IMR-90 (cell line): ENCODE measurements around the gene FKBP6. TPM values are rescaled to one million over a fixed set of nuclear protein-coding genes. Genes with fewer than 3 reads are reported as not detected.
"Not testable (repeated sequence)": the region's sequence is repeated elsewhere in the genome, so short reads cannot be mapped to it uniquely, and the experiment has no call there.

Experiments
- ATAC-seq: fragments of 200-7000 bp; cut with Tn5 transposase; 2 replicates; pipeline ENCODE4 v1.9.1; 2020; ENCODE audit warnings: low read depth, mild to moderate bottlenecking, moderate library complexity
- BruUV-seq: library from RNA; stranded (reverse); fragments of 400-500 nt; replicated peaks from 2 replicates; lab custom pipeline; 2021; lab: Mats Ljungman, UMichigan
- CTCF ChIA-PET: fragments of 300-600 bp; formaldehyde crosslinking; extraction: SDS; loops from one replicate; lab custom pipeline; 2021; ENCODE audit warnings: antibody characterized with exemption; lab: Yijun Ruan, JAX
- POLR2A ChIA-PET: fragments of 300-600 bp; sonication (Branson Sonifier 250); formaldehyde crosslinking; loops from one replicate; lab custom pipeline; 2022; ENCODE audit warnings: antibody characterized with exemption; ENCODE audit not compliant: unreplicated experiment; lab: Charles Lee
- DNase-seq: peaks from one replicate; pipeline ENCODE4 v3.0.0; 2013
- H2AFZ ChIP-seq: replicated peaks from 2 replicates; pipeline ENCODE3; 2013; ENCODE audit warnings: low read length, mild to moderate bottlenecking; ENCODE audit not compliant: poor library complexity
- H2AK5ac ChIP-seq: 2 replicates; pipeline ENCODE4 v1.6.1; 2013; ENCODE audit warnings: low read depth, low read length, inconsistent platforms
- H2AK9ac ChIP-seq: replicated peaks from 2 replicates; pipeline ENCODE3; 2013; ENCODE audit warnings: mild to moderate bottlenecking, low read depth, low read length, moderate library complexity; ENCODE audit not compliant: poor library complexity
- H2BK120ac ChIP-seq: 2 replicates; pipeline ENCODE4 v1.6.1; 2013; ENCODE audit warnings: low read depth, low read length, inconsistent platforms
- H2BK15ac ChIP-seq: 3 replicates; pipeline ENCODE4 v1.6.1; 2013; ENCODE audit warnings: low read depth, low read length, inconsistent platforms
- H2BK20ac ChIP-seq: 2 replicates; pipeline ENCODE4 v1.6.1; 2013; ENCODE audit warnings: low read depth, mild to moderate bottlenecking, inconsistent platforms, low read length, moderate library complexity
- H2BK5ac ChIP-seq: 2 replicates; pipeline ENCODE4 v1.6.1; 2013; ENCODE audit warnings: mild to moderate bottlenecking, low read depth, low read length, inconsistent platforms; ENCODE audit not compliant: poor library complexity, severe bottlenecking
- H3K14ac ChIP-seq: replicated peaks from 2 replicates; pipeline ENCODE4 v1.6.1; 2013; ENCODE audit warnings: low read depth, low read length, inconsistent platforms
- H3K18ac ChIP-seq: 2 replicates; pipeline ENCODE4 v1.6.1; 2013; ENCODE audit warnings: low read depth, low read length, control low read depth
- H3K23ac ChIP-seq: 2 replicates; pipeline ENCODE4 v1.6.1; 2013; ENCODE audit warnings: low read depth, low read length, inconsistent platforms
- H3K27ac ChIP-seq: 2 replicates; pipeline ENCODE4 v1.5.1; 2013; ENCODE audit warnings: mild to moderate bottlenecking, control low read depth, low read length; ENCODE audit not compliant: insufficient read depth
- H3K27me3 ChIP-seq: 2 replicates; pipeline ENCODE4 v1.6.1; 2013; ENCODE audit warnings: low read length; ENCODE audit not compliant: control insufficient read depth, insufficient read depth
- H3K36me3 ChIP-seq: 2 replicates; pipeline ENCODE4 v1.6.1; 2013; ENCODE audit warnings: low read length, mixed read lengths; ENCODE audit not compliant: control insufficient read depth, insufficient read depth
- H3K4ac ChIP-seq: 2 replicates; pipeline ENCODE4 v1.6.1; 2013; ENCODE audit warnings: low read depth, low read length, inconsistent platforms
- H3K4me1 ChIP-seq: 2 replicates; pipeline ENCODE4 v1.6.1; 2013; ENCODE audit warnings: low read length, mixed read lengths; ENCODE audit not compliant: control insufficient read depth, insufficient read depth
- H3K4me2 ChIP-seq: 2 replicates; pipeline ENCODE4 v1.6.1; 2013; ENCODE audit warnings: low read depth, mild to moderate bottlenecking, control low read depth, low read length, moderate library complexity
- H3K4me3 ChIP-seq: 2 replicates; pipeline ENCODE4 v1.5.1; 2013; ENCODE audit warnings: low read depth, mild to moderate bottlenecking, control low read depth, low read length, moderate library complexity; ENCODE audit not compliant: insufficient read depth
- H3K56ac ChIP-seq: 2 replicates; pipeline ENCODE4 v1.6.1; 2013; ENCODE audit warnings: low read length, inconsistent platforms; ENCODE audit not compliant: insufficient read depth; ENCODE audit errors: extremely low read depth
- H3K79me1 ChIP-seq, 2 experiments: 2 replicates each; pipeline ENCODE4 v1.6.1; 2013; ENCODE audit warnings: low read length in 2 of 2, inconsistent platforms in 1 of 2, low read depth in 1 of 2
- H3K9ac ChIP-seq: 2 replicates; pipeline ENCODE4 v1.6.1; 2013; ENCODE audit warnings: low read depth, low read length, control low read depth
- H3K9me1 ChIP-seq: 2 replicates; pipeline ENCODE4 v1.6.1; 2013; ENCODE audit warnings: low read length, inconsistent platforms; ENCODE audit not compliant: insufficient read depth
- H3K9me3 ChIP-seq: 2 replicates; pipeline ENCODE4 v1.6.1; 2013; ENCODE audit warnings: low read length; ENCODE audit not compliant: control insufficient read depth, insufficient read depth
- H4K20me1 ChIP-seq: 2 replicates; pipeline ENCODE4 v1.6.1; 2013; ENCODE audit warnings: low read length, inconsistent platforms; ENCODE audit not compliant: insufficient read depth
- H4K5ac ChIP-seq: 2 replicates; pipeline ENCODE4 v1.6.1; 2013; ENCODE audit warnings: mild to moderate bottlenecking, low read depth, low read length, control low read depth
- H4K8ac ChIP-seq, 2 experiments: 2 replicates each; pipeline ENCODE4 v1.6.1; 2013; ENCODE audit warnings: low read depth in 2 of 2, low read length in 2 of 2, control low read depth in 1 of 2, inconsistent platforms in 1 of 2
- H4K91ac ChIP-seq: 2 replicates; pipeline ENCODE4 v1.6.1; 2013; ENCODE audit warnings: low read depth, low read length, inconsistent platforms; ENCODE audit not compliant: insufficient read depth
- FOS ChIP-seq: fragments of 150-350 bp; IDR thresholded peaks from 2 replicates; pipeline ENCODE4 v1.6.1; 2016; ENCODE audit warnings: low read depth, low read length
- MAZ ChIP-seq: IDR thresholded peaks from 2 replicates; pipeline ENCODE4 v1.6.1; 2012; ENCODE audit warnings: low read depth, mild to moderate bottlenecking, low read length, improper control_type of control experiment, moderate library complexity, borderline replicate concordance
- WGBS, 2 experiments: methylation state at CpG; one replicate each; pipeline versions ENCODE4 v1.1.5 to v1.1.7; 2013; ENCODE audit warnings: missing lambda C conversion rate in 2 of 2; ENCODE audit not compliant: insufficient read length in 1 of 2; ENCODE audit errors: extremely low coverage in 2 of 2; 5-methylcytosine and 5-hydroxymethylcytosine counted together
- dilution Hi-C: fragments of 300-500 bp; cut with HindIII; formaldehyde crosslinking; loops from one replicate; pipeline ENCODE4 v1.14.3; 2018; ENCODE audit warnings: low sequenced_read_pairs; ENCODE audit not compliant: unreplicated experiment
- in situ Hi-C: fragments of 300-500 bp; cut with MboI; formaldehyde crosslinking; loops from 3 replicates; pipeline ENCODE4 v1.14.3; 2019; ENCODE audit warnings: low sequenced_read_pairs, inconsistent platforms, mixed read lengths
- intact Hi-C: fragments of 100-400 bp; cut with micrococcal nuclease; formaldehyde crosslinking; loops from 2 replicates; pipeline ENCODE4 v1.10.0; 2022
- polyA plus RNA-seq, 3 experiments: library from polyadenylated mRNA; depleted of rRNA; stranded (reverse); fragments of >200 nt; gene quantifications; 2 replicates each; pipeline ENCODE4 v1.2.3, GENCODE V29; 2012; ENCODE audit warnings: low replicate concordance in 1 of 3
- total RNA-seq: library from RNA; depleted of rRNA; stranded (reverse); fragments of >200 nt; gene quantifications from 2 replicates; pipeline ENCODE4 v1.2.3, GENCODE V29; 2012

Gene FKBP6
- total and polyA plus RNA-seq, 2 of the 4 experiments (the other 2 are of a cell fraction), result not detected

- no peak for TF ChIP-seq FOS
These were observed 69.7 kb downstream of the FKBP6 start (continued) for GRCh38 chr7:73397521-73398281.

- 35% methylated on average over 10 of the region's 19 CpGs; no CpG with 5 or more reads in 1 of the 2 experiments for WGBS, 2 experiments
- H2AK9ac ChIP-seq, H3K9me1 ChIP-seq, H3K79me1 ChIP-seq, H3K56ac ChIP-seq, H3K4me1 ChIP-seq, H2BK5ac ChIP-seq, H3K27me3 ChIP-seq, intact Hi-C loops, in situ Hi-C loops, BruUV-seq, CTCF ChIA-PET, H4K20me1 ChIP-seq, H3K36me3 ChIP-seq, POLR2A ChIA-PET, H3K9me3 ChIP-seq, dilution Hi-C loops, H2BK20ac ChIP-seq: not testable (repeated sequence)
- Histone ChIP-seq H3K27ac (peak overlapping the region; percentile 6; the same call in 1 of the 2 replicates), H2BK120ac (peak overlapping the region; percentile 28; the same call in 1 of the 2 replicates), H3K4me3 (peak overlapping the region; percentile 50), H3K23ac (peak overlapping the region; percentile 74; the same call in 1 of the 2 replicates), H3K18ac (peak overlapping the region; percentile 85; the same call in 1 of the 2 replicates), H2AK5ac (peak overlapping the region; percentile 54; the same call in 1 of the 2 replicates), H3K14ac (peak overlapping the region; percentile 91), H4K8ac (peak overlapping the region; percentile 97 to 100), H4K91ac (peak overlapping the region; percentile 93), H2AFZ (peak overlapping the region; percentile 95), H3K4ac (peak overlapping the region; percentile 78; the same call in 1 of the 2 replicates), H3K4me2 (peak overlapping the region; percentile 98), H2BK15ac (peak overlapping the region; percentile 91; the same call in 1 of the 3 replicates), H4K5ac (peak overlapping the region; percentile 100), H3K9ac (0 out of 2 replicates have a peak overlapping the region, but pooled peaks have one; percentile 7)
- TF ChIP-seq MAZ, result peak; percentile 44; the same call in 1 of the 2 replicates
- ATAC-seq (peak; percentile 96), DNase-seq (peak; percentile 74)
These were observed 71.5 kb downstream of the FKBP6 start for GRCh38 chr7:73399185-73400050.

- H4K5ac ChIP-seq, H2BK5ac ChIP-seq, ATAC-seq, H4K20me1 ChIP-seq, H3K56ac ChIP-seq, H2AK9ac ChIP-seq, H3K4me2 ChIP-seq, H3K18ac ChIP-seq, H3K27me3 ChIP-seq, H3K9me3 ChIP-seq, H3K9me1 ChIP-seq, H3K4me1 ChIP-seq, CTCF ChIA-PET, in situ Hi-C loops, H3K36me3 ChIP-seq, H3K27ac ChIP-seq, H4K91ac ChIP-seq, H2BK120ac ChIP-seq, DNase-seq, BruUV-seq, H4K8ac ChIP-seq, H2BK20ac ChIP-seq, H3K4ac ChIP-seq, H3K4me3 ChIP-seq, H3K14ac ChIP-seq, H2BK15ac ChIP-seq, POLR2A ChIA-PET, H2AK5ac ChIP-seq, H3K9ac ChIP-seq, dilution Hi-C loops, H3K23ac ChIP-seq, H2AFZ ChIP-seq, H3K79me1 ChIP-seq, intact Hi-C loops: not testable (repeated sequence)
- WGBS, 2 experiments, result no CpG with 5 or more reads among the region's 3 CpGs
These were observed 76.9 kb downstream of the FKBP6 start for GRCh38 chr7:73404860-73405259.
